Calu3 (cell line): ENCODE results near the gene OCRL. TPM values are rescaled to one million over a fixed set of nuclear protein-coding genes. Genes with fewer than 3 reads are reported as not detected.
"Not testable (repeated sequence)": the region's sequence is repeated elsewhere in the genome, so short reads cannot be mapped to it uniquely, and the experiment has no call there.

Source experiments
- BruUV-seq: library from RNA; stranded (reverse); fragments of 400-500 nt; replicated peaks from 2 replicates; lab custom pipeline; 2021; lab: Mats Ljungman, UMichigan
- CTCF ChIA-PET: fragments of 300-600 bp; sonication (Branson Sonifier 250); formaldehyde crosslinking; loops from one replicate; lab custom pipeline; 2022; ENCODE audit warnings: antibody characterized with exemption; lab: Charles Lee
- DNase-seq: peaks from one replicate; pipeline ENCODE4 v3.0.0; 2022
- H3K27ac Mint-ChIP-seq: one replicate; pipeline ENCODE4 v1.8.0; 2022; ENCODE audit warnings: mixed read lengths; ENCODE audit not compliant: unreplicated experiment
- H3K27me3 Mint-ChIP-seq: one replicate; pipeline ENCODE4 v1.8.0; 2022; ENCODE audit warnings: mixed read lengths; ENCODE audit not compliant: unreplicated experiment
- H3K36me3 Mint-ChIP-seq: one replicate; pipeline ENCODE4 v1.8.0; 2022; ENCODE audit warnings: mild to moderate bottlenecking, moderate library complexity, mixed read lengths; ENCODE audit not compliant: insufficient read depth, unreplicated experiment
- H3K4me1 Mint-ChIP-seq: one replicate; pipeline ENCODE4 v1.8.0; 2022; ENCODE audit warnings: mild to moderate bottlenecking, low read depth, mixed read lengths; ENCODE audit not compliant: unreplicated experiment
- H3K4me3 Mint-ChIP-seq: one replicate; pipeline ENCODE4 v1.8.0; 2022; ENCODE audit warnings: mild to moderate bottlenecking, low read depth, moderate library complexity, mixed read lengths; ENCODE audit not compliant: unreplicated experiment
- H3K9me3 Mint-ChIP-seq: one replicate; pipeline ENCODE4 v1.8.0; 2022; ENCODE audit warnings: low read depth, mixed read lengths; ENCODE audit not compliant: unreplicated experiment
- intact Hi-C: fragments of 100-400 bp; cut with micrococcal nuclease; formaldehyde crosslinking; loops from one replicate; pipeline ENCODE4 v1.10.0; 2022; ENCODE audit not compliant: unreplicated experiment
- total RNA-seq: library from RNA; stranded (reverse); gene quantifications from 2 replicates; pipeline ENCODE4 v1.2.3, GENCODE V29; 2022
- TF ChIP-seq, protein P1 (sequence below): fragments of 200-600 bp; IDR thresholded peaks from one replicate; pipeline ENCODE4 v1.8.0; 2022; ENCODE audit warnings: antibody characterized with exemption; ENCODE audit not compliant: unreplicated experiment

OCRL gene
- total RNA-seq, 1 experiment from 2014 or later, result 30.7 TPM

- intact Hi-C loops, result no loop called here
- H3K36me3 Mint-ChIP-seq, result peaks cover 17% of the 10 kb centered on the region
- no peak for DNase-seq
- H3K27me3 Mint-ChIP-seq, result no peaks in the 10 kb centered on the region
- no peak overlapping the region for H3K4me3 Mint-ChIP-seq
- CTCF ChIA-PET, result no interaction called here
- H3K27ac Mint-ChIP-seq, result no peak overlapping the region
- no TSS peak for BruUV-seq
- H3K9me3 Mint-ChIP-seq, result no peaks in the 10 kb centered on the region
- H3K4me1 Mint-ChIP-seq, result no peaks in the 10 kb centered on the region
- TF ChIP-seq, protein P1, sequence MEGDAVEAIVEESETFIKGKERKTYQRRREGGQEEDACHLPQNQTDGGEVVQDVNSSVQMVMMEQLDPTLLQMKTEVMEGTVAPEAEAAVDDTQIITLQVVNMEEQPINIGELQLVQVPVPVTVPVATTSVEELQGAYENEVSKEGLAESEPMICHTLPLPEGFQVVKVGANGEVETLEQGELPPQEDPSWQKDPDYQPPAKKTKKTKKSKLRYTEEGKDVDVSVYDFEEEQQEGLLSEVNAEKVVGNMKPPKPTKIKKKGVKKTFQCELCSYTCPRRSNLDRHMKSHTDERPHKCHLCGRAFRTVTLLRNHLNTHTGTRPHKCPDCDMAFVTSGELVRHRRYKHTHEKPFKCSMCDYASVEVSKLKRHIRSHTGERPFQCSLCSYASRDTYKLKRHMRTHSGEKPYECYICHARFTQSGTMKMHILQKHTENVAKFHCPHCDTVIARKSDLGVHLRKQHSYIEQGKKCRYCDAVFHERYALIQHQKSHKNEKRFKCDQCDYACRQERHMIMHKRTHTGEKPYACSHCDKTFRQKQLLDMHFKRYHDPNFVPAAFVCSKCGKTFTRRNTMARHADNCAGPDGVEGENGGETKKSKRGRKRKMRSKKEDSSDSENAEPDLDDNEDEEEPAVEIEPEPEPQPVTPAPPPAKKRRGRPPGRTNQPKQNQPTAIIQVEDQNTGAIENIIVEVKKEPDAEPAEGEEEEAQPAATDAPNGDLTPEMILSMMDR, result no peak
These were observed 9.1 kb downstream of the OCRL start for GRCh38 chrX:129549124-129549523.

DNA sequence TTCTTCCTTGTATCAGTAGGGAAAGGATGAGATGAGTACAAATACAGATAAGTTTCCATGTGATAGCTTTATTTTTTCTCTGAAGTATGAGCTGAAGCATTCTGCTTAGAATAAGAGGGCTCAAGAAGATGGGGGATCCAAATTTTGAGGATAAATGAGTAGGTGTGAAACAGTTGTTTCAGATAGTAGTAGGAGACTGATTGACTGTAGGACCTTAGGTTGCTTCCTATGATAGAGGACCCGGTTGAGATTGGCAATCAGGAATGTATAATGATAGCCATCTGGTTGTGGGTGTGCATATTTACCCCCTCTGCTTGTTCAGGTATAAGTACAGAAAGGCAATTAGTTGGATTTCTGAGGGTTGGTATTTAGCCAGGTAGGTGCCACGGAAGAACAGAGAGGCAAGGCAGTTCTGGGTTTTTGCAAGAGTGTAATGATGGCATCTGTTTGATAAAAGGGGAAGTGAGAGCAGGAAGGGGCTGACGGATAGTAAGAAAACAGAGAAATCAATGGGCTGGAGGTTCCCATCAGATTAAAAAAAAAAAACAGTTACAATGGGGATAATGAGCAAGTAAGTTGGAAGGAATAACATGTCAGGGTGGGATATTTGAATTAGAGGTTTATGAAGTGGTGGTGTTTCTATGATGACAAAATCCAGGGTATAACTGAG, 13.7 kb downstream of the OCRL start:
- CTCF ChIA-PET, result no interaction called here
- TF ChIP-seq, protein P1, result no peak
- Mint-ChIP-seq H3K9me3 (no peaks in the 10 kb centered on the region), H3K4me3 (no peak overlapping the region), H3K27ac (no peak overlapping the region), H3K4me1 (no peaks in the 10 kb centered on the region), H3K27me3 (no peaks in the 10 kb centered on the region), H3K36me3 (peaks cover 16% of the 10 kb centered on the region)
- DNase-seq, result no peak
- no TSS peak for BruUV-seq
- intact Hi-C loops, result no loop called here

DNA sequence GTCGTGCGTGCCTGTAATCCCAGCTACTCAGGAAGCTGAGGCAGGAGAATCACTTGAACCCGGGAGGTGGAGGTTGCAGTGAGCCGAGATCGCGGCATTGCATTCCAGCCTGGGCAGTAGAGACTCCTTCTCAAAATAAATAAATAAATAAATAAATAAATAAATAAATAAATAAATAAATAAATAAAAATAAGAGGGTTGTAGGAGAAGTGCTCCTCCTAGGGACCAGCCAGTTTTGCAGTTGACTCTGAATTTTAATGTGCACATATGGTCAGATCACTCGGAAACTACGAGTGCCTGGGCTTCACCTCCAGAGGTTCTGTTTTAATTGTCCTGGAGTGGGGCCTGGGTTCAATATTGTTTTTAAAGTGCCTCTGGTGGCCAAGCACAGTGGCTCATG, 14.8 kb downstream of the OCRL start:
- H3K4me3 Mint-ChIP-seq, H3K27ac Mint-ChIP-seq, H3K36me3 Mint-ChIP-seq, BruUV-seq, DNase-seq, H3K9me3 Mint-ChIP-seq, CTCF ChIA-PET, intact Hi-C loops, H3K4me1 Mint-ChIP-seq, H3K27me3 Mint-ChIP-seq: not testable (repeated sequence)

- no peak for DNase-seq
- H3K4me3 Mint-ChIP-seq, result no peak overlapping the region
- CTCF ChIA-PET, result no interaction called here
- no peak overlapping the region for H3K27ac Mint-ChIP-seq
- no peaks in the 10 kb centered on the region for H3K4me1 Mint-ChIP-seq
- no TSS peak for BruUV-seq
- H3K9me3 Mint-ChIP-seq, result no peaks in the 10 kb centered on the region
- TF ChIP-seq, protein P1, result no peak
- peaks cover 2% of the 10 kb centered on the region for H3K36me3 Mint-ChIP-seq
- intact Hi-C loops, result no loop called here
- no peaks in the 10 kb centered on the region for H3K27me3 Mint-ChIP-seq
These were observed 16.8 kb downstream of the OCRL start for GRCh38 chrX:129556806-129557315.

DNA sequence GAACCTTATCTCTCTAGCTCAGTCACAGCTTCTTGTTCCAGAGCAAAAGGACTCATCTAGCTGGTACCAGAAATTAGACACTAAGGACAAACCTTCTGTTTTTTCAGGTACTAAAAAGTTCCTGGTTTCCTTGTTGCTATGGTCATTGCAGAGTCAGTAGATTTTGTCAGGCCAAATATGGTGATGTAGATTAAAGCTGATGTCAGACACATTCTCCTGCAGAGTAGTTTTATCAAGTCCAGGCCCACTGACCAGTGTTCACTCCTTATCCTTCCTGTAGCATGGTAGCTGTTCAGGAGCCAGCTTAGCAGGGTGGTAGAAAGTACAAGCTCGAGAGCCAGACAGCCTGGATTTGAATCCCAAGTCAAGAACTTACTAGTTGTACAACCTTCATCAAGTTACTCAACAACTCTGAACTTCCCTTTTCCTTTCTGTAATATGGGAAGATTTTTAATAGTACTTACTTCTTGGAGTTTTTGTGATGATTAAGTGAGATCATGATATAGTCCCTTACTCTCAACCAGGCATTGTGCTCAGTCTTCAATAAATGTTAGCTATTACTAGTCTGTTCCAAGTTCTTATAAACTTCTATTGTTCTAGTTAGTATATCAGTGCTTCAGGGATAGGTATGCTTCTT, 17.9 kb downstream of the OCRL start:
- BruUV-seq, result no TSS peak
- no peak for DNase-seq
- no peaks in the 10 kb centered on the region for H3K36me3 Mint-ChIP-seq
- no peak overlapping the region for H3K4me3 Mint-ChIP-seq
- no peak overlapping the region for H3K27ac Mint-ChIP-seq
- intact Hi-C loops, result no loop called here
- CTCF ChIA-PET, result no interaction called here
- H3K27me3 Mint-ChIP-seq, result no peaks in the 10 kb centered on the region
- H3K4me1 Mint-ChIP-seq, result no peaks in the 10 kb centered on the region
- TF ChIP-seq, protein P1, result no peak
- H3K9me3 Mint-ChIP-seq, result no peaks in the 10 kb centered on the region
